Breast epithelium (tissue), 4 donors: ENCODE results near the gene MBD4. TPM values are rescaled to one million over a fixed set of nuclear protein-coding genes. Genes with fewer than 3 reads are reported as not detected.

ENCODE experiments used
- DNase-seq, 2 donors: peaks; one replicate each; pipeline ENCODE4 v3.0.0-alpha.2; 2019; ENCODE audit warnings: low spot score in 2 of 2
- H3K27ac ChIP-seq, 2 donors: fragments of 200-600 bp; sonication (generic) in 1 of 2; one replicate each; pipeline ENCODE4 v1.5.1; 2016 to 2019; ENCODE audit warnings: mild to moderate bottlenecking in 1 of 2
- H3K27me3 ChIP-seq, 2 donors: fragments of 200-600 bp; sonication (generic) in 1 of 2; one replicate each; pipeline versions ENCODE4 v1.5.1 to v1.6.0; 2017 to 2019; ENCODE audit warnings: control low read depth in 1 of 2, mild to moderate bottlenecking in 1 of 2
- H3K36me3 ChIP-seq: fragments of 200-600 bp; one replicate; pipeline ENCODE4 v1.5.1; 2019
- H3K4me1 ChIP-seq, 2 donors: fragments of 200-600 bp; sonication (generic); one replicate each; pipeline ENCODE4 v1.5.1; 2016 to 2019; ENCODE audit warnings: control low read depth in 1 of 2
- H3K4me3 ChIP-seq, 3 donors: fragments of 200-600 bp; sonication (generic); 1 replicate in 2 of 3; 2 replicates in 1 of 3; pipeline ENCODE4 v1.5.1; 2016 to 2019; ENCODE audit warnings: mild to moderate bottlenecking in 3 of 3, moderate library complexity in 2 of 3
- H3K9me3 ChIP-seq, 2 donors: fragments of 200-600 bp; sonication (generic) in 1 of 2; one replicate each; pipeline ENCODE4 v1.5.1; 2016 to 2019; ENCODE audit warnings: control low read depth in 1 of 2
- POLR2A ChIP-seq: fragments of 450-650 bp; IDR thresholded peaks from one replicate; pipeline ENCODE4 v1.6.1; 2016; ENCODE audit warnings: antibody characterized with exemption, mild to moderate bottlenecking, moderate library complexity
- POLR2AphosphoS5 ChIP-seq, 3 donors: sonication (generic); formaldehyde crosslinking; IDR thresholded peaks; one replicate each; pipeline ENCODE4 v1.6.1; 2017; ENCODE audit warnings: antibody characterized with exemption in 3 of 3
- intact Hi-C: fragments of 100-400 bp; cut with DNase I; formaldehyde crosslinking; loops from one replicate; pipeline ENCODE4 v1.15.1; 2023; ENCODE audit warnings: low total_unique reads
- total RNA-seq, 3 donors: library from RNA; depleted of rRNA; stranded (reverse); fragments of >200 nt; gene quantifications; one replicate each; pipeline ENCODE4 v1.1.0, GENCODE V29; 2016
- TF ChIP-seq, protein P1 (sequence below), 3 donors: fragments of 450-650 bp; IDR thresholded peaks; one replicate each; pipeline ENCODE4 v1.5.1; 2016 to 2017; ENCODE audit warnings: antibody characterized with exemption in 3 of 3, mild to moderate bottlenecking in 3 of 3, moderate library complexity in 3 of 3

MBD4 gene
- total RNA-seq, 3 donors from 2014 or later, result 29.8 to 41.6 (median 37.7) TPM

DNA sequence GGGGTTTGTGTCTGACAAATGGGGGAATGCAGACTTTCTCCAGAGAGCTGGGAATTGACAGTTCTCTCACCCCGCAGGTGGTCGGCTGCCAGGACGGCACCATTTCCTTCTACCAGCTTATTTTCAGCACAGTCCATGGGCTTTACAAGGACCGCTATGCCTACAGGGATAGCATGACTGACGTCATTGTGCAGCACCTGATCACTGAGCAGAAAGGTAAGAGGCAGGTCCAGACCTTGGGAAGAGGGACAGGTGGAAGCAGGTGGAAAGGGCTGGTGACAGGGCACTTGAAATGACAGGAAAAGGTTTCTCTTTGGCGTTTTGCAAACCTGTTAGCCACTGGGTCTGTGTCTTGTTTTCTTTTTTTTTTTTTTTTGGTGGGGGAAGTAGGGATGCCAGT is 36.8 kb upstream of the MBD4 start:
- Histone ChIP-seq H3K9me3 (no peaks in the 10 kb centered on the region), H3K36me3 (no peaks in the 10 kb centered on the region), H3K27me3 (no peaks in the 10 kb centered on the region), H3K4me1 (peaks cover under 1% of the 10 kb centered on the region in 2 donors), H3K27ac (no peak overlapping the region), H3K4me3 (no peak overlapping the region)
- no peak for DNase-seq
- intact Hi-C loops, result no loop called here
- TF ChIP-seq POLR2AphosphoS5 (IDR thresholded peaks at IDR 0.05) (no peak), POLR2A (no peak)
- TF ChIP-seq, protein P1, sequence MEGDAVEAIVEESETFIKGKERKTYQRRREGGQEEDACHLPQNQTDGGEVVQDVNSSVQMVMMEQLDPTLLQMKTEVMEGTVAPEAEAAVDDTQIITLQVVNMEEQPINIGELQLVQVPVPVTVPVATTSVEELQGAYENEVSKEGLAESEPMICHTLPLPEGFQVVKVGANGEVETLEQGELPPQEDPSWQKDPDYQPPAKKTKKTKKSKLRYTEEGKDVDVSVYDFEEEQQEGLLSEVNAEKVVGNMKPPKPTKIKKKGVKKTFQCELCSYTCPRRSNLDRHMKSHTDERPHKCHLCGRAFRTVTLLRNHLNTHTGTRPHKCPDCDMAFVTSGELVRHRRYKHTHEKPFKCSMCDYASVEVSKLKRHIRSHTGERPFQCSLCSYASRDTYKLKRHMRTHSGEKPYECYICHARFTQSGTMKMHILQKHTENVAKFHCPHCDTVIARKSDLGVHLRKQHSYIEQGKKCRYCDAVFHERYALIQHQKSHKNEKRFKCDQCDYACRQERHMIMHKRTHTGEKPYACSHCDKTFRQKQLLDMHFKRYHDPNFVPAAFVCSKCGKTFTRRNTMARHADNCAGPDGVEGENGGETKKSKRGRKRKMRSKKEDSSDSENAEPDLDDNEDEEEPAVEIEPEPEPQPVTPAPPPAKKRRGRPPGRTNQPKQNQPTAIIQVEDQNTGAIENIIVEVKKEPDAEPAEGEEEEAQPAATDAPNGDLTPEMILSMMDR (IDR thresholded peaks at IDR 0.05), result no peak

DNA sequence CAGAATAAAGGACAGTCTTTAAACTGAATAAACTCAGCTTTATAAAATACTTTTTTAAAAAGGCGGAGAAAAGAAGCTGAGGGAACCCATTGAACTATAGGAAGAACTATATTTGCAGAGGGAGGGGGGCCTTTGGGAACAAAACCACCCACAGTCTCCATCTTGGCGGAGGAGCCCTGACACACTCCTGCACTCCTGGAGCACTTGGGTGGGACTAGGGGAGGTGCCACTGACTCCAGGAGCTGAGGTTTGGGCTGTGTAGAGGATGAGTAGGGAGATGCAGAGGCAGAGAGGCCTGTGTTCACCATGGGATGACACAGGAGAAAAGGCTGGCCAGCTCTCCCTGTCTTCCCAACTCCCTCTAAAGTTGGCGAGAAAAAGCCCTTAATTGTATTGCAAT is 36.1 kb upstream of the MBD4 start:
- no peak for TF ChIP-seq POLR2A
- TF ChIP-seq, protein P1 (IDR thresholded peaks at IDR 0.05), result no peak
- no peak for TF ChIP-seq POLR2AphosphoS5 (IDR thresholded peaks at IDR 0.05)
- H3K9me3 ChIP-seq, result no peaks in the 10 kb centered on the region
- no peak overlapping the region for H3K27ac ChIP-seq
- H3K4me3 ChIP-seq, result no peak overlapping the region
- intact Hi-C loops, result no loop called here
- no peaks in the 10 kb centered on the region for H3K36me3 ChIP-seq
- DNase-seq, result no peak
- no peaks in the 10 kb centered on the region for H3K4me1 ChIP-seq
- no peaks in the 10 kb centered on the region for H3K27me3 ChIP-seq

DNA sequence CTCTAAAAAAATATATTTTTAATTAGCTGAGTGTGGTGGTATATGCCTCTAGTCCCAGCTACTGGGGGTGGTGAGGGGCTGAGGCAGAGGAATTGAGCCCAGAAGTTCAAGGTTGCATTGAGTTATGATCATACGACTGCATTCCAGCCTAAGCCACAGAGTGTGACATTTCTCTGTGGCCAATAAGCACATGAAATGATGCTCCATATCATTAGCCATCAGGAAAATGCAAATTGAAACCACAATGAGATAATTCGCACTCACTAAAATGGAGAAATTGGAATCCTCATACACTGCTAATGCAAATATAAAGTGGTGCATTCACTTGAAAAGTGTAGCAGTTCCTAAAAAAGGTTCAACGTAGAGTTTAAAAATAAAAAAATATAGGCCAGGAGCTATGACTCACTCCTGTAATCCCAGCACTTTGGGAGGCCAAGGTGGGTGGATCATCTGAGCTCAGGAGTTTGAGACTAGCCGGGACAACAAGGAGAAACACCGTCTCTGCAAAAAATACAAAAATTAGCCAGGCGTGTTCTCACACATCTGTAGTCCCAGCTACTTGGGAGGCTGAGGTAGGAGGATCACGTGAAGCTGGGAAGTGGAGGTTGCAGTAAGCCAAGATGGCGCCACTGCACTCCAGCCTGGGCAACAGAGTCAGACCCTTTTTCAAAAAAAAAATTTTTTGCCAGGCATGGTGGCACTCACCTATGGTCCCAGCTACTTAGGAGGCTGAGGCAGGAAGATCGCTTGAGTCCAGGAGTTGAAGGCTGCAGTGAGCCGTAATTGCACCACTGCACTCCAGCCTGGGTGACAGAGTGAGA is 35.4 kb upstream of the MBD4 start:
- no peaks in the 10 kb centered on the region for H3K4me1 ChIP-seq
- no peak overlapping the region for H3K4me3 ChIP-seq
- H3K27me3 ChIP-seq, result no peaks in the 10 kb centered on the region
- intact Hi-C loops, result no loop called here
- H3K36me3 ChIP-seq, result no peaks in the 10 kb centered on the region
- H3K27ac ChIP-seq, result no peak overlapping the region
- H3K9me3 ChIP-seq, result no peaks in the 10 kb centered on the region
- TF ChIP-seq POLR2AphosphoS5 (IDR thresholded peaks at IDR 0.05) (no peak), POLR2A (no peak)
- TF ChIP-seq, protein P1 (IDR thresholded peaks at IDR 0.05), result no peak
- no peak for DNase-seq

DNA sequence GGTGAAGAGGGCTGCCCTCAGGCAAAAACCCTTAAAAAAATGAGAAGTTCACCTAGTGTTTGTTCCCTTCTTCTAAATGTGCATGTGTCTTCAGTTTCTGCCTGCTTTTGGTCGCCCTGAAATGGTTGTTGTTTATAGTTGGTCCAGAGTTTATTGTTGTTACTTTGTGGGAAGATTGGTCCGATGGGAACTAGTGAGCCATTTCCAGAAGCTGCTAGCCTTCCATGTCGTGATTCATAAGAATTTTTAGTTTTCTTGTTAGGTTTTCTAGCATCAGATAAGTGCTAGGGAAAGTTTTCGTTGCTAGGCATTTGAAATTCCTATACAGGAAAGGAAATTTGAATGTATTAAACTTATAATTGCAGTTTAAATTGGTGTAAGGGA is 34.0 kb upstream of the MBD4 start:
- TF ChIP-seq POLR2AphosphoS5 (IDR thresholded peaks at IDR 0.05) (no peak), POLR2A (no peak)
- TF ChIP-seq, protein P1 (IDR thresholded peaks at IDR 0.05), result no peak
- no peaks in the 10 kb centered on the region for H3K4me1 ChIP-seq
- intact Hi-C loops, result no loop called here
- H3K27me3 ChIP-seq, result no peaks in the 10 kb centered on the region
- H3K9me3 ChIP-seq, result no peaks in the 10 kb centered on the region
- no peak overlapping the region for H3K4me3 ChIP-seq
- no peak for DNase-seq
- H3K27ac ChIP-seq, result no peak overlapping the region
- no peaks in the 10 kb centered on the region for H3K36me3 ChIP-seq

DNA sequence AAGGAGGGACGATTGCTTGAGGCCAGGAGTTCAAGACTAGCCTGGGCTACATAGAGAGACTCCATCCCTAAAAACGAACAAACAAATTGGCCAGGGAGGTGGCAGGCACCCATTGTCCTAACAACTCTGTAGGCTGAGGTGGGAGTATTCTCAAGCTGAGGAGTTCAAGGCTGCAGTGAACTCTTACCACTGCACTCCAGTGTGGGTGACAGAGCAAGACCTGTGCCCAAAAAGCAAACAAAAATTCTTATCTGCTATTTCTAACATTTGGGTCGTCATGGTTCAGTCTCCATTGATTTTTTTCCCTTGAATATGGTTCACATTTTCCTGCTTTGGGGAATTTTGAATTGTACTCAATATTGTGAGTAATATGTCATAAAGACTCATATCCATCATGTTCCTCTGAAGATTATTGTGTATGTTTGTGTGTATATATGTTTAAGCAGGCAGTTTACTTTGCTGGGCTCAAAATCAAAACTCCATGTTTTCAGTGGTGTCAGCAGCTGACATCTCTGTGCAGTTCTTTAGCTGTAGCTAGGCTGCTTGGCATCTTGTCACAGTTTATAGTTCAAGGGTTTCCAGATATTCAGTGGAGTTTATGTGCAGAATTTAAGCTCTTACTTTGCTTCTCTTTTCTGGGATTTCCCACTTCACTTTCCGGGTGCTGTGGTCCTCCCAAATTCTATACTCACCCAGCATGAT is 33.5 kb upstream of the MBD4 start:
- TF ChIP-seq, protein P1 (IDR thresholded peaks at IDR 0.05), result no peak
- TF ChIP-seq POLR2AphosphoS5 (IDR thresholded peaks at IDR 0.05) (no peak), POLR2A (no peak)
- Histone ChIP-seq H3K36me3 (no peaks in the 10 kb centered on the region), H3K27me3 (no peaks in the 10 kb centered on the region), H3K9me3 (no peaks in the 10 kb centered on the region), H3K27ac (no peak overlapping the region), H3K4me1 (no peaks in the 10 kb centered on the region), H3K4me3 (no peak overlapping the region)
- intact Hi-C loops, result no loop called here
- DNase-seq, result no peak
